SK-N-SH (cell line): ENCODE results near the gene NKD1.

Source experiments
- EP300 ChIP-seq, 2 experiments: IDR thresholded peaks; 2 replicates each; pipeline versions ENCODE4 v1.4.0 to v1.6.1; 2012; ENCODE audit warnings: borderline replicate concordance in 1 of 2, low read depth in 1 of 2, low read length in 1 of 2
- FOXM1 ChIP-seq: IDR thresholded peaks from 2 replicates; pipeline ENCODE4 v1.4.0; 2012; ENCODE audit warnings: low read depth, mild to moderate bottlenecking
- TAF1 ChIP-seq: IDR thresholded peaks from 2 replicates; pipeline ENCODE4 v1.6.1; 2012; ENCODE audit warnings: low read depth, mild to moderate bottlenecking, low read length, moderate library complexity, borderline replicate concordance

DNA sequence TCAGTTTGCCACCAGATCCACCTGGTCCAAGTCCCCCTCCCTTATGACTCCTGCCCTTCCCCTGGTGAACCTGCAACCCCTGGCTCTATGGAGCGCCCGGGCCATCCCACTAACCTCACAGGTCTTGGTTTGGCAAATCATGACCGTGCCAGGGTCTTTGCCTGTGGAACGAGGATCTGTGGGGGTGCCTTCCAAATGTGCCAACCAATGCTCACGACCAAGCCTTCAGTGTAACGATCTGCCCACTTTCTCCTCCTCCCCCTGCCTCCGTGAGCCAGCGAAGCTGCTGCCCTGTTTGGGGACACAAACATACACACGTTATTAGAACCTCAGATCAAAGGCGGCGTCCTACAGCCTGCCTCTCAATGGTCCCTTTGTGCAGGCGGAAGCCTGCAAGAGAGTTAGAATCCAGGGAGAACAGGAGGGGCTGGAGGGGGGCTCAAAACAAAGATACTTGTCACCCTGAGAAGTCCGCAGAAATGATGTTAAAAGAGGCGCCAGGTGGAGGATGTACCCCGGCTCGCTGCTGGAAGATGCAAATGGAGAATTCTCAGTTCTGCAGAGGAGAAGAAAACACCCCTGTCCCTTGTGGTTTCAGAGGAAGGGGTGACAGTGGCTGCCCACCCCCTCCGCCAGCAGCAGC, 9.0 kb upstream of the NKD1 start:
- no peak for TF ChIP-seq FOXM1
- TF ChIP-seq TAF1: no peak
- TF ChIP-seq EP300 (IDR thresholded peaks at IDR 0.05; ENCODE audit: borderline replicate concordance in 1 of 2, low read depth in 1 of 2, low read length in 1 of 2): no peak
